Measurements from ENCODE around the gene SRSF3. TPM values are rescaled to one million over a fixed set of nuclear protein-coding genes. Genes with fewer than 3 reads are reported as not detected.

The SRSF3 gene
- total RNA-seq, 2 experiments from 2014 or later: 550 to 556 TPM

DNA sequence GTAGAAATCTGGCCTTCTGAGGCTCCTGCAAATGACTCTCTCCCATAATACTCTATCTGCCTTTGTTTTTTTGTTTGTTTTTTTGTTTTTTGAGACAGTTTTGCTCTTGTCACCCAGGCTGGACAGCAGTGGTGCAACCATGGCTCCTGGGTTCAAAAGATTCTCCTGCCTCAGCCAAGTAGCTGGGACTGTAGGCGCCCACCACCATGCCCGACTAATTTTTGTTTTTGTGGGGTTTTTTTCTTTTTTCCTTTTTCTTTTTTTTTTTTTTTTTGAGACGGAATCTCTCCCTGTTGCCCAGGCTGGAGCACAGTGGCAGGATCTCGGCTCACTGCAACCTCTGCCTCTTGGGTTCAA, 30.3 kb upstream of the SRSF3 start:
- H3K4me1 ChIP-seq (ENCODE audit: insufficient read depth, low read length): no peaks in the 10 kb centered on the region
- ATAC-seq (ENCODE audit: poor library complexity) (no peak), DNase-seq (no peak)
- POLR2A ChIA-PET: no interaction called here
- H3K4me1 Mint-ChIP-seq (ENCODE audit: low read depth): no peaks in the 10 kb centered on the region
- no peaks in the 10 kb centered on the region for H3K9me3 ChIP-seq (ENCODE audit: control insufficient read depth in 1 of 2, insufficient read depth in 1 of 2, low read length in 2 of 2)
- no peaks in the 10 kb centered on the region for H3K9me3 Mint-ChIP-seq
- H3K4me3 Mint-ChIP-seq: no peak overlapping the region
- intact Hi-C loops (cut with DNase I, micrococcal nuclease): no loop called here
- H3K36me3 Mint-ChIP-seq (ENCODE audit: low read depth): no peaks in the 10 kb centered on the region
- CTCF ChIA-PET: no interaction called here
- no peaks in the 10 kb centered on the region for H3K27me3 ChIP-seq (ENCODE audit: control insufficient read depth in 1 of 2, insufficient read depth in 2 of 2, low read length in 2 of 2)
- no peaks in the 10 kb centered on the region for H3K27me3 Mint-ChIP-seq
- TF ChIP-seq, protein P1, sequence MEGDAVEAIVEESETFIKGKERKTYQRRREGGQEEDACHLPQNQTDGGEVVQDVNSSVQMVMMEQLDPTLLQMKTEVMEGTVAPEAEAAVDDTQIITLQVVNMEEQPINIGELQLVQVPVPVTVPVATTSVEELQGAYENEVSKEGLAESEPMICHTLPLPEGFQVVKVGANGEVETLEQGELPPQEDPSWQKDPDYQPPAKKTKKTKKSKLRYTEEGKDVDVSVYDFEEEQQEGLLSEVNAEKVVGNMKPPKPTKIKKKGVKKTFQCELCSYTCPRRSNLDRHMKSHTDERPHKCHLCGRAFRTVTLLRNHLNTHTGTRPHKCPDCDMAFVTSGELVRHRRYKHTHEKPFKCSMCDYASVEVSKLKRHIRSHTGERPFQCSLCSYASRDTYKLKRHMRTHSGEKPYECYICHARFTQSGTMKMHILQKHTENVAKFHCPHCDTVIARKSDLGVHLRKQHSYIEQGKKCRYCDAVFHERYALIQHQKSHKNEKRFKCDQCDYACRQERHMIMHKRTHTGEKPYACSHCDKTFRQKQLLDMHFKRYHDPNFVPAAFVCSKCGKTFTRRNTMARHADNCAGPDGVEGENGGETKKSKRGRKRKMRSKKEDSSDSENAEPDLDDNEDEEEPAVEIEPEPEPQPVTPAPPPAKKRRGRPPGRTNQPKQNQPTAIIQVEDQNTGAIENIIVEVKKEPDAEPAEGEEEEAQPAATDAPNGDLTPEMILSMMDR (IDR thresholded peaks at IDR 0.05): no peak
- H3K27ac ChIP-seq (ENCODE audit: low read depth in 1 of 2, low read length in 2 of 2): no peak overlapping the region
- H3K36me3 ChIP-seq (ENCODE audit: insufficient read depth, low read length): no peaks in the 10 kb centered on the region
- H3K27ac Mint-ChIP-seq: no peak overlapping the region
- no peak overlapping the region for H3K4me3 ChIP-seq (ENCODE audit: low read length)

DNA sequence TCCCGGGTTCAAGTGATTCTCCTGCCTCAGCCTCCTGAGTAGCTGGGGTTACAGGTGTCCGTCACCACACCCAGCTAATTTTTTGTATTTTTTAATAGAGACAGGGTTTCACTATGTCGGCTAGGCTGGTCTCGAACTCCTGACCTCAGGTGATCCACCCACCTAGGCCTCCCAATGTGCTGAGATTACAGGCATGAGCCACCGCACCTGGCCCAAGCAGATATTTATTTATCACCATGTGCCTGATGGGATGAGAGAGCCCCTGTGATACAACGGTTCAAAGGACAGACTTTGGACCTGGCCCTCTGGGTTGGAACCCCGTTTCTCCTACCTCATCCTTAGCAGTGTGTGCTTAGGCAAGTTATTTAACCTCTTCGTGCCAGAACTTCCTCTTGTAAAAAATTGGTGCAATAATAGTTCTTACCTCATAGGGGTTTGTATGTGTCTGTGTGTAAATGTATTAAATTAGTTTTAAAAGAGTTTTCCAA, 27.7 kb upstream of the SRSF3 start:
- POLR2A ChIA-PET: no interaction called here
- no peaks in the 10 kb centered on the region for H3K9me3 ChIP-seq (ENCODE audit: control insufficient read depth in 1 of 2, insufficient read depth in 1 of 2, low read length in 2 of 2)
- intact Hi-C loops (cut with DNase I, micrococcal nuclease): no loop called here
- ATAC-seq (ENCODE audit: poor library complexity) (no peak), DNase-seq (no peak)
- H3K27me3 ChIP-seq (ENCODE audit: control insufficient read depth in 1 of 2, insufficient read depth in 2 of 2, low read length in 2 of 2): no peaks in the 10 kb centered on the region
- H3K4me3 ChIP-seq (ENCODE audit: low read length): no peak overlapping the region
- CTCF ChIA-PET: no interaction called here
- TF ChIP-seq, protein P1 (IDR thresholded peaks at IDR 0.05): no peak
- H3K4me3 Mint-ChIP-seq: no peak overlapping the region
- no peaks in the 10 kb centered on the region for H3K36me3 ChIP-seq (ENCODE audit: insufficient read depth, low read length)
- no peaks in the 10 kb centered on the region for H3K36me3 Mint-ChIP-seq (ENCODE audit: low read depth)
- no peaks in the 10 kb centered on the region for H3K9me3 Mint-ChIP-seq
- no peaks in the 10 kb centered on the region for H3K27me3 Mint-ChIP-seq
- no peaks in the 10 kb centered on the region for H3K4me1 ChIP-seq (ENCODE audit: insufficient read depth, low read length)
- H3K4me1 Mint-ChIP-seq (ENCODE audit: low read depth): no peaks in the 10 kb centered on the region
- no peak overlapping the region for H3K27ac Mint-ChIP-seq
- H3K27ac ChIP-seq (ENCODE audit: low read depth in 1 of 2, low read length in 2 of 2): no peak overlapping the region

DNA sequence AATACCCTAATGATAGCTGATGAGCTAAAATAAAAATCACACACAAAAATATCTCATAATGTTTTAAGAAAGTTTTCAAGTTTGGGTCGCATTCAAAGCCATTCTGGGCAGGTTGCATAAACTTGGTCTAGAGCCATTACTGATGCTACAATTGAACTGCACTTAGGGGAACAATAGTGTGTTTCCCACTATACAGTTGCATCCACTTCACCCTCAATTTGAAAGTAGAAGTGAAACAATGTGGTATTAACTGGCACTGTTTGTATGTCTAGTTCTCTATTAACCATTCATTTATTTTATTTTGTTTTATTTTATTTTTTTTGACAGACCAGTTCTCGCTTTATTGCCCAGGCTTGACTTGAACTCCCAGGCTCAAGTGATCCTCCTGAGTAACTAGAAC, 23.9 kb upstream of the SRSF3 start:
- no peaks in the 10 kb centered on the region for H3K4me1 ChIP-seq (ENCODE audit: insufficient read depth, low read length)
- no peak overlapping the region for H3K4me3 ChIP-seq (ENCODE audit: low read length)
- ChIA-PET POLR2A (interaction anchor here (0.6 kb wide), 1 partner anchor 26 kb away, joined by 3 read pairs; no protein-coding TSS in a partner anchor), CTCF (interaction anchor here (1.0 kb wide), 1 partner anchor 147 kb away, joined by 3 read pairs; no protein-coding TSS in a partner anchor)
- no peaks in the 10 kb centered on the region for H3K9me3 Mint-ChIP-seq
- DNase-seq (no peak), ATAC-seq (ENCODE audit: poor library complexity) (no peak)
- no peaks in the 10 kb centered on the region for H3K36me3 Mint-ChIP-seq (ENCODE audit: low read depth)
- H3K4me1 Mint-ChIP-seq (ENCODE audit: low read depth): no peaks in the 10 kb centered on the region
- H3K27me3 Mint-ChIP-seq: no peaks in the 10 kb centered on the region
- H3K27me3 ChIP-seq (ENCODE audit: control insufficient read depth in 1 of 2, insufficient read depth in 2 of 2, low read length in 2 of 2): no peaks in the 10 kb centered on the region
- no peaks in the 10 kb centered on the region for H3K36me3 ChIP-seq (ENCODE audit: insufficient read depth, low read length)
- TF ChIP-seq, protein P1 (IDR thresholded peaks at IDR 0.05): no peak
- H3K4me3 Mint-ChIP-seq: no peak overlapping the region
- H3K9me3 ChIP-seq (ENCODE audit: control insufficient read depth in 1 of 2, insufficient read depth in 1 of 2, low read length in 2 of 2): no peaks in the 10 kb centered on the region
- intact Hi-C loops (cut with DNase I, micrococcal nuclease): no loop called here
- H3K27ac ChIP-seq (ENCODE audit: low read depth in 1 of 2, low read length in 2 of 2): no peak overlapping the region
- no peak overlapping the region for H3K27ac Mint-ChIP-seq
